ENCODE measurements around the gene ANKRD66. TPM values are rescaled to one million over a fixed set of nuclear protein-coding genes. Genes with fewer than 3 reads are reported as not detected.

The ANKRD66 gene
- under 1 TPM in 1 of 4 donors, not detected in 3; 0.04 TPM for polyA plus RNA-seq
- long read RNA-seq, donor 1 = 0 reads
- long read RNA-seq, donor 2 = 0 reads
- long read RNA-seq, donor 3 = 0 reads
- long read RNA-seq, donor 4 = 0 reads
- long read RNA-seq, donor 5 = 0 reads
- long read RNA-seq, donor 6 = 0 reads
- long read RNA-seq, donor 7 = 0 reads
- long read RNA-seq, donor 8 = 0 reads
- long read RNA-seq, donor 9 = 0 reads
- long read RNA-seq, donor 10 = 0 reads

DNA sequence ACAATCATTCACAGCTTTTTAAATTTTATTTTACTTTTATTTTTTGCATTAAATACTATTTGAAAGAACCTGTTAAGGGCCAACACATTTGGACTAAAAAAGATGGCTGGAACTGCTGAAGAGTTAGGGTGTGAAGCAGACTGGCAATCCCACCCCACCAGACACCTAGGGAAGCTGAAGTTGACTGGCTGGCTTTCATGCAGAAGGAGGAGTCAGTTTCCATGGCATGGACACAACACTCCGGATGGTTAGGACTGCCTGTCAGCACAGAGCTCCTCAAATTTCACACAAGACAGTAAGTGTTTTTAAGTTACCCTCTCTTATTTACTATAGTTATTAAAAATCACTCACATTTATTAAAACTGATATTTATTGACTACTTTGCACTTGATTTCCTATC lies at the start of gene ANKRD66:
Gene ANKRD66 (plus strand): TSS at position 238 of the 400 bp plus-strand sequence. CDS start 5,016 bp downstream, outside the sequence.
- H3K27me3 ChIP-seq (ENCODE audit: control insufficient read depth in 3 of 3, insufficient read depth in 3 of 3, low read length in 3 of 3) = no peaks in the 10 kb centered on the region
- no peaks in the 10 kb centered on the region for H3K36me3 ChIP-seq (ENCODE audit: control insufficient read depth in 3 of 3, insufficient read depth in 2 of 3, low read depth in 1 of 3, low read length in 3 of 3)
- 81 to 89% (median 86%) methylated on average over 1 of the region's 1 CpG for WGBS, 3 donors
- no peaks in the 10 kb centered on the region for H3K4me1 ChIP-seq (ENCODE audit: control insufficient read depth in 3 of 3, insufficient read depth in 2 of 3, low read depth in 1 of 3, low read length in 2 of 3)
- no peaks in the 10 kb centered on the region for H3K9me3 ChIP-seq (ENCODE audit: control insufficient read depth in 2 of 2, insufficient read depth in 1 of 2, low read depth in 1 of 2, low read length in 1 of 2)
- no peak within 1 kb of the TSS for H3K27ac ChIP-seq (ENCODE audit: low read depth in 1 of 3, low read length in 2 of 3)
- DNase-seq (no peak), FAIRE-seq (no peak)
- H3K4me3 ChIP-seq (ENCODE audit: low read depth in 1 of 3, low read length in 3 of 3) = no peak within 1 kb of the TSS

DNA sequence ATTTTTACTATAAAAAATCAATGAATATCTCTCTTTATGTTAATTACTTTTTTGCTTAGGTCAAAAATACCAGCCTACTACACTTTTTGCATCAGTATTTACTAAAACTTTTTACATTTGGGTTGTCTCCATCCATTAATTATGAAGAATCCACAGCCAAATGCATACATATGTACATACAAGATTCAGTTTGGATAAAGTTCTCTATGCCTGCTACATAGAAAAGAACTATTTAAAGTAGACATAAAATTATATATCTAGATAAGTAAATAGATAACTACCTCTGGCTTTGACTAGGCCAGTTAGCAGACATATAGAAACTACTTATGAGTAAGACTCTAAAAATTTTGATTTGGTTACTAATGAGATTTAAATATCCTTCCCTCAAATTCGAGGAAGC lies 46.8 kb upstream of the ANKRD66 start:
- no peak overlapping the region for H3K27ac ChIP-seq (ENCODE audit: low read depth in 1 of 3, low read length in 2 of 3)
- H3K9me3 ChIP-seq (ENCODE audit: control insufficient read depth in 2 of 2, insufficient read depth in 1 of 2, low read depth in 1 of 2, low read length in 1 of 2) = no peaks in the 10 kb centered on the region
- no peaks in the 10 kb centered on the region for H3K4me1 ChIP-seq (ENCODE audit: control insufficient read depth in 3 of 3, insufficient read depth in 2 of 3, low read depth in 1 of 3, low read length in 2 of 3)
- WGBS, 3 donors = 54 to 64% (median 63%) methylated on average over 1 of the region's 1 CpG
- H3K36me3 ChIP-seq (ENCODE audit: control insufficient read depth in 3 of 3, insufficient read depth in 2 of 3, low read depth in 1 of 3, low read length in 3 of 3) = no peaks in the 10 kb centered on the region
- FAIRE-seq (no peak), DNase-seq (no peak)
- no peak overlapping the region for H3K4me3 ChIP-seq (ENCODE audit: low read depth in 1 of 3, low read length in 3 of 3)
- H3K27me3 ChIP-seq (ENCODE audit: control insufficient read depth in 3 of 3, insufficient read depth in 3 of 3, low read length in 3 of 3) = no peaks in the 10 kb centered on the region

DNA sequence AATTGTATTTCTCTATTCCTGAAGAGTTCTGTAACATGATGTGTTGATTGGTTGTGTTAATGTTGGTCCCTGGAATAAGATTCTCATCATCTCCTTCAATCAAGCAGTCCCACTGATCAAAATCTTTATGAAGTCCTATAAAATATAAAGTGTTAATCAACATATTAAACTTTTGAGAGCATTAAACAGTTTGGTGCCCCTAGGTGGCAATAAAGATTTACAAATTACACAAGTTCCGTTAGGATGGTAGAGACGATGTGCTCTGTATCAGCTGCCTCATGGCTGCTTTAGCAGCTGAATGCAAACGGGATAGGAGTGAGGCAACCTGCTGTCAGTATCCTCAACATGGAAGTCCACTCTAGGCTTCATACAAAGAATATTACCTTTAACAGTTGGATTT lies 42.2 kb upstream of the ANKRD66 start:
- H3K27me3 ChIP-seq (ENCODE audit: control insufficient read depth in 3 of 3, insufficient read depth in 3 of 3, low read length in 3 of 3) = no peaks in the 10 kb centered on the region
- no peaks in the 10 kb centered on the region for H3K4me1 ChIP-seq (ENCODE audit: control insufficient read depth in 3 of 3, insufficient read depth in 2 of 3, low read depth in 1 of 3, low read length in 2 of 3)
- H3K9me3 ChIP-seq (ENCODE audit: control insufficient read depth in 2 of 2, insufficient read depth in 1 of 2, low read depth in 1 of 2, low read length in 1 of 2) = peaks cover 0 to 3% of the 10 kb centered on the region in 2 donors
- H3K27ac ChIP-seq (ENCODE audit: low read depth in 1 of 3, low read length in 2 of 3) = no peak overlapping the region
- no peaks in the 10 kb centered on the region for H3K36me3 ChIP-seq (ENCODE audit: control insufficient read depth in 3 of 3, insufficient read depth in 2 of 3, low read depth in 1 of 3, low read length in 3 of 3)
- DNase-seq = peak; percentile 11 to 24
- WGBS, 3 donors = 3 to 7% (median 5%) methylated on average over 3 of the region's 3 CpGs
- H3K4me3 ChIP-seq (ENCODE audit: low read depth in 1 of 3, low read length in 3 of 3) = no peak overlapping the region
- FAIRE-seq = no peak

DNA sequence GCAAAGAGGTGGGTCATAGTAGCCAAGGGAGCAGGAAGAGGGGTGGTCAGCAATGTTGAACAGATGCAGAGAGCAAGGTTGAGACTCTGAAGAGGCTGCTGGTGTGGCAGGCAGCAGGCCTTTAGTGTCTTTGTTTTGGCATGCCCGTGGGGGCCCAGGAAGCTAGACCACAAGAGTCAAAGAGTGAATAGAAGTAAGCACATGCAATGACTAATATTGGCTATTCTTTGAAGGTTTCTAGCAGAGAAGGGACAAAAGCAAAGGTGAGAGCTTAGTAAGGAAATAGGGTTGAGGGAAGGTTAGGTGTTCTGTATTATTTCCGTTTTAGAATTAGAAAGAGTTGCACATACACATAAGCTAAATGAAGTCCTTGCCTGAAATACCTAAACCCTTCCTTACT lies 40.3 kb upstream of the ANKRD66 start:
- 76 to 88% (median 80%) methylated on average over 2 of the region's 2 CpGs for WGBS, 3 donors
- no peak for FAIRE-seq

GRCh38 chr6:46711491-46711890 lies 35.2 kb upstream of the ANKRD66 start:
- FAIRE-seq (no peak), DNase-seq (no peak)
- WGBS, 3 donors = 81 to 89% (median 83%) methylated on average over 1 of the region's 1 CpG
- Histone ChIP-seq H3K36me3 (ENCODE audit: control insufficient read depth in 3 of 3, insufficient read depth in 2 of 3, low read depth in 1 of 3, low read length in 3 of 3) (no peaks in the 10 kb centered on the region), H3K9me3 (ENCODE audit: control insufficient read depth in 2 of 2, insufficient read depth in 1 of 2, low read depth in 1 of 2, low read length in 1 of 2) (peaks cover 0 to 3% of the 10 kb centered on the region in 2 donors), H3K4me3 (ENCODE audit: low read depth in 1 of 3, low read length in 3 of 3) (no peak overlapping the region), H3K27me3 (ENCODE audit: control insufficient read depth in 3 of 3, insufficient read depth in 3 of 3, low read length in 3 of 3) (peaks cover 0 to 2% (median 0%) of the 10 kb centered on the region in 3 donors), H3K27ac (ENCODE audit: low read depth in 1 of 3, low read length in 2 of 3) (no peak overlapping the region), H3K4me1 (ENCODE audit: control insufficient read depth in 3 of 3, insufficient read depth in 2 of 3, low read depth in 1 of 3, low read length in 2 of 3) (no peaks in the 10 kb centered on the region)

More for the DNA sequence above, 40.3 kb upstream of the ANKRD66 start:
- no peaks in the 10 kb centered on the region for H3K36me3 ChIP-seq (ENCODE audit: control insufficient read depth in 3 of 3, insufficient read depth in 2 of 3, low read depth in 1 of 3, low read length in 3 of 3)
- peaks cover 0 to 3% of the 10 kb centered on the region in 2 donors for H3K9me3 ChIP-seq (ENCODE audit: control insufficient read depth in 2 of 2, insufficient read depth in 1 of 2, low read depth in 1 of 2, low read length in 1 of 2)
- no peak overlapping the region for H3K4me3 ChIP-seq (ENCODE audit: low read depth in 1 of 3, low read length in 3 of 3)
- no peak for DNase-seq
- no peaks in the 10 kb centered on the region for H3K27me3 ChIP-seq (ENCODE audit: control insufficient read depth in 3 of 3, insufficient read depth in 3 of 3, low read length in 3 of 3)
- no peak overlapping the region for H3K27ac ChIP-seq (ENCODE audit: low read depth in 1 of 3, low read length in 2 of 3)
- H3K4me1 ChIP-seq (ENCODE audit: control insufficient read depth in 3 of 3, insufficient read depth in 2 of 3, low read depth in 1 of 3, low read length in 2 of 3) = no peaks in the 10 kb centered on the region

DNA sequence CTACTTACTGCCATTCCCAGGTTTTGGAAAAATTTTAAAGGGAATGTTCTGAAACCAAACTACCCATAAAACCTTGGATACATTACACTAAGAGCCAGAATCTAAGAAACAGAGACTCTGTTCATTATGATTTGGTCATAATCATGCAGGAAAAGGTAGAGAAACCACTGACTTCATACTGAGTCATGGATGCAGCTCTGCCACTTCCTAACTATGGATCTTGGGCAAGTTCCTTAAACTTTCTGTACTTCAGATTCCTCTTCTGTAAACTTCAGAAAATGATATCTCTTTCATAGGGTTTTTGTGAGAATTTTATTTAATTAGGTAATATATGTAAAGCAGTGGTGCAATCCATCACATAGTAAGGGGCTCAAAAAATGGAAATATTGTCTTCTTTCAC lies 31.6 kb upstream of the ANKRD66 start:
- no peaks in the 10 kb centered on the region for H3K36me3 ChIP-seq (ENCODE audit: control insufficient read depth in 3 of 3, insufficient read depth in 2 of 3, low read depth in 1 of 3, low read length in 3 of 3)
- no peaks in the 10 kb centered on the region for H3K4me1 ChIP-seq (ENCODE audit: control insufficient read depth in 3 of 3, insufficient read depth in 2 of 3, low read depth in 1 of 3, low read length in 2 of 3)
- H3K27me3 ChIP-seq (ENCODE audit: control insufficient read depth in 3 of 3, insufficient read depth in 3 of 3, low read length in 3 of 3) = peaks cover 0 to 2% (median 2%) of the 10 kb centered on the region in 3 donors
- DNase-seq (no peak), FAIRE-seq (no peak)
- H3K27ac ChIP-seq (ENCODE audit: low read depth in 1 of 3, low read length in 2 of 3) = no peak overlapping the region
- H3K4me3 ChIP-seq (ENCODE audit: low read depth in 1 of 3, low read length in 3 of 3) = no peak overlapping the region
- no peaks in the 10 kb centered on the region for H3K9me3 ChIP-seq (ENCODE audit: control insufficient read depth in 2 of 2, insufficient read depth in 1 of 2, low read depth in 1 of 2, low read length in 1 of 2)

DNA sequence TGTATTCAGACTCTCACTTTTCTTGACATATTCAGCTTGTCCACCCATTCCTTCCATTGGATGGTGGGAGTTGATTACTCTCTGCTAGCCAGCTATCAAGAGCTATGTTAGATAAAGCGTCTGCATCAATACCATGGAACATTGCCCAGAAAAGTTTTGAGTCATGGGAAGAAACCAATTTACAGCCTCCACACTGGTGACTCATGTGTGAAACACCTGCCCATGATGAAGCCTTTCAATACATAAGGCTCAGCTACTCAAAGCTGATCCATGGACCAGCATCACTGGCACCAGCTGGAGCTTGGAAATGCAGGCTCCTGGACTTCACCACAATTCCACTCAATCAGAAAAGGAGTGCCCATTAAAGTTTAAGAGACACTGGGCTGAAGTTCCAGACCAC lies 27.6 kb upstream of the ANKRD66 start:
- no peak overlapping the region for H3K4me3 ChIP-seq (ENCODE audit: low read depth in 1 of 3, low read length in 3 of 3)
- DNase-seq (peak; percentile 26 to 67), FAIRE-seq (no peak)
- WGBS, 3 donors = 19 to 33% (median 21%) methylated on average over 1 of the region's 1 CpG
- peaks cover 2 to 5% (median 4%) of the 10 kb centered on the region in 3 donors for H3K27me3 ChIP-seq (ENCODE audit: control insufficient read depth in 3 of 3, insufficient read depth in 3 of 3, low read length in 3 of 3)
- H3K4me1 ChIP-seq (ENCODE audit: control insufficient read depth in 3 of 3, insufficient read depth in 2 of 3, low read depth in 1 of 3, low read length in 2 of 3) = no peaks in the 10 kb centered on the region
- no peaks in the 10 kb centered on the region for H3K36me3 ChIP-seq (ENCODE audit: control insufficient read depth in 3 of 3, insufficient read depth in 2 of 3, low read depth in 1 of 3, low read length in 3 of 3)
- H3K9me3 ChIP-seq (ENCODE audit: control insufficient read depth in 2 of 2, insufficient read depth in 1 of 2, low read depth in 1 of 2, low read length in 1 of 2) = no peaks in the 10 kb centered on the region
- no peak overlapping the region for H3K27ac ChIP-seq (ENCODE audit: low read depth in 1 of 3, low read length in 2 of 3)

GRCh38 chr6:46720401-46720800 lies 26.3 kb upstream of the ANKRD66 start:
- Histone ChIP-seq H3K27me3 (ENCODE audit: control insufficient read depth in 3 of 3, insufficient read depth in 3 of 3, low read length in 3 of 3) (peaks cover 2 to 5% (median 4%) of the 10 kb centered on the region in 3 donors), H3K4me1 (ENCODE audit: control insufficient read depth in 3 of 3, insufficient read depth in 2 of 3, low read depth in 1 of 3, low read length in 2 of 3) (no peaks in the 10 kb centered on the region), H3K4me3 (ENCODE audit: low read depth in 1 of 3, low read length in 3 of 3) (no peak overlapping the region), H3K27ac (ENCODE audit: low read depth in 1 of 3, low read length in 2 of 3) (no peak overlapping the region), H3K9me3 (ENCODE audit: control insufficient read depth in 2 of 2, insufficient read depth in 1 of 2, low read depth in 1 of 2, low read length in 1 of 2) (no peaks in the 10 kb centered on the region), H3K36me3 (ENCODE audit: control insufficient read depth in 3 of 3, insufficient read depth in 2 of 3, low read depth in 1 of 3, low read length in 3 of 3) (no peaks in the 10 kb centered on the region)
- 65 to 94% (median 92%) methylated on average over 1 of the region's 1 CpG for WGBS, 3 donors
- FAIRE-seq (no peak), DNase-seq (no peak)

DNA sequence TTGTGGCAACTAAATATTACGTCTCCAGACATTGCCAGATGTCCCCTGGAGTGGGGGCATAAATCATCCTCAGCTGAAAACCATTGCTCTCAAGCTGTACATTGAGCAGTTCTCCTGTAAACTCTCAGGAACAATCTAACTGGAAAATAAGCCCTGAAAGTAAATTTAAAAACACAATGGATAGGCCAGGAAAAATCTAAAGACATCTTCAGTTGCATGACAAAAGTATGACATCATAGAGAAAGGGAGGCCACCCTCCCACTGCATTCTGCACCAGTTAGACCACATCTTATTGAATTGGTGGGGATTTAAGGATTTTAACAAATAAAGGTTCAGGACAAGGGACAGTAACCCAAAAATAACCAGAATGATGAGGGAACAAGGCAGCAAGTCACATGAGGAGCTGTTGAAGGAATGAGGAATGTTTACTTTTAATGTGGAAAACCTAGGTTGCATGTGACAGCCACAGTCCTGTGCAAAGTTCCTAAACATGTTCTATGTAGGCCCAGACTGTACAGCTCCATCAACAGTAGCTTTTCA lies 16.9 kb upstream of the ANKRD66 start:
- FAIRE-seq (no peak), DNase-seq (no peak)
- peaks cover 0 to 11% (median 0%) of the 10 kb centered on the region in 3 donors for H3K27me3 ChIP-seq (ENCODE audit: control insufficient read depth in 3 of 3, insufficient read depth in 3 of 3, low read length in 3 of 3)
- WGBS, 3 donors = 59 to 90% (median 80%) methylated on average over 1 of the region's 1 CpG
- H3K36me3 ChIP-seq (ENCODE audit: control insufficient read depth in 3 of 3, insufficient read depth in 2 of 3, low read depth in 1 of 3, low read length in 3 of 3) = no peaks in the 10 kb centered on the region
- no peak overlapping the region for H3K27ac ChIP-seq (ENCODE audit: low read depth in 1 of 3, low read length in 2 of 3)
- no peak overlapping the region for H3K4me3 ChIP-seq (ENCODE audit: low read depth in 1 of 3, low read length in 3 of 3)
- H3K4me1 ChIP-seq (ENCODE audit: control insufficient read depth in 3 of 3, insufficient read depth in 2 of 3, low read depth in 1 of 3, low read length in 2 of 3) = no peaks in the 10 kb centered on the region
- no peaks in the 10 kb centered on the region for H3K9me3 ChIP-seq (ENCODE audit: control insufficient read depth in 2 of 2, insufficient read depth in 1 of 2, low read depth in 1 of 2, low read length in 1 of 2)
